ENCODE data around the gene TMEM233. TPM values are rescaled to one million over a fixed set of nuclear protein-coding genes. Genes with fewer than 3 reads are reported as not detected.

The TMEM233 gene
- total and polyA plus RNA-seq, 11 donors, result 0.07 to 1.3 (median 0.25) TPM; not detected in 1

DNA sequence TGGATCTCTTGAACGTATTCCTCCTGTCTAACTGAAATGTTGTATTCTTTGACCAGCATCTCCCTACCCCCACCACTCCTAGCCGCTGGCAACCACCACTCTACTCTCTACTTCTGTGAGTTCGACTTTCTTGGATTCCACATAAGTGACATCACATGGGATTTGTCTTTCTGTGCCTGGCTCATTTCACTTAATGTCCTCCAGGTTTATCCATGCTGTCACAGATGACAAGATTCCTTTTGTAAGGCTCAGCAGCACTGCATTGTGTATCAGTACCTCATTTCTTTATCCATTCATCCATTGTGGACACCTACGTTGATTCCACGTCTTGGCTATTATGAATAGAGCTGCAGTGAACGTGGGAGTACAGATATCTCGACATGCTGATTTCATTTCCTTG, 84.9 kb downstream of the TMEM233 start:
- no peak overlapping the region for H3K4me3 ChIP-seq
- H3K36me3 ChIP-seq, result peaks cover 0 to 89% (median 87%) of the 10 kb centered on the region in 9 donors
- intact Hi-C loops (cut with DNase I), result no loop called here
- no peak overlapping the region for H3K27ac ChIP-seq
- TF ChIP-seq, protein P1, sequence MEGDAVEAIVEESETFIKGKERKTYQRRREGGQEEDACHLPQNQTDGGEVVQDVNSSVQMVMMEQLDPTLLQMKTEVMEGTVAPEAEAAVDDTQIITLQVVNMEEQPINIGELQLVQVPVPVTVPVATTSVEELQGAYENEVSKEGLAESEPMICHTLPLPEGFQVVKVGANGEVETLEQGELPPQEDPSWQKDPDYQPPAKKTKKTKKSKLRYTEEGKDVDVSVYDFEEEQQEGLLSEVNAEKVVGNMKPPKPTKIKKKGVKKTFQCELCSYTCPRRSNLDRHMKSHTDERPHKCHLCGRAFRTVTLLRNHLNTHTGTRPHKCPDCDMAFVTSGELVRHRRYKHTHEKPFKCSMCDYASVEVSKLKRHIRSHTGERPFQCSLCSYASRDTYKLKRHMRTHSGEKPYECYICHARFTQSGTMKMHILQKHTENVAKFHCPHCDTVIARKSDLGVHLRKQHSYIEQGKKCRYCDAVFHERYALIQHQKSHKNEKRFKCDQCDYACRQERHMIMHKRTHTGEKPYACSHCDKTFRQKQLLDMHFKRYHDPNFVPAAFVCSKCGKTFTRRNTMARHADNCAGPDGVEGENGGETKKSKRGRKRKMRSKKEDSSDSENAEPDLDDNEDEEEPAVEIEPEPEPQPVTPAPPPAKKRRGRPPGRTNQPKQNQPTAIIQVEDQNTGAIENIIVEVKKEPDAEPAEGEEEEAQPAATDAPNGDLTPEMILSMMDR (IDR thresholded peaks at IDR 0.05), result no peak
- TF ChIP-seq POLR2A (IDR thresholded peaks at IDR 0.05), result no peak
- no peak for ATAC-seq
- no peaks in the 10 kb centered on the region for H3K27me3 ChIP-seq
- peaks cover 0 to 48% (median 20%) of the 10 kb centered on the region in 12 donors for H3K4me1 ChIP-seq
- DNase-seq, result no peak
- no peaks in the 10 kb centered on the region for H3K9me3 ChIP-seq
- 65 to 72% (median 68%) methylated on average over 7 of the region's 7 CpGs for WGBS, 4 donors

GRCh38 chr12:119679081-119679480, 85.5 kb downstream of the TMEM233 start:
- intact Hi-C loops (cut with DNase I), result no loop called here
- no peaks in the 10 kb centered on the region for H3K27me3 ChIP-seq
- H3K9me3 ChIP-seq, result no peaks in the 10 kb centered on the region
- DNase-seq (no peak), ATAC-seq (no peak)
- peaks cover 0 to 83% (median 81%) of the 10 kb centered on the region in 9 donors for H3K36me3 ChIP-seq
- H3K4me1 ChIP-seq, result peaks cover 0 to 43% (median 21%) of the 10 kb centered on the region in 12 donors
- peak overlapping the region in 3 of 12 donors; percentile 3 to 35 (median 35) for H3K27ac ChIP-seq
- WGBS, 4 donors, result 88 to 93% (median 91%) methylated on average over 5 of the region's 5 CpGs
- TF ChIP-seq POLR2A (IDR thresholded peaks at IDR 0.05), result no peak
- TF ChIP-seq, protein P1 (IDR thresholded peaks at IDR 0.05), result no peak
- H3K4me3 ChIP-seq, result no peak overlapping the region

DNA sequence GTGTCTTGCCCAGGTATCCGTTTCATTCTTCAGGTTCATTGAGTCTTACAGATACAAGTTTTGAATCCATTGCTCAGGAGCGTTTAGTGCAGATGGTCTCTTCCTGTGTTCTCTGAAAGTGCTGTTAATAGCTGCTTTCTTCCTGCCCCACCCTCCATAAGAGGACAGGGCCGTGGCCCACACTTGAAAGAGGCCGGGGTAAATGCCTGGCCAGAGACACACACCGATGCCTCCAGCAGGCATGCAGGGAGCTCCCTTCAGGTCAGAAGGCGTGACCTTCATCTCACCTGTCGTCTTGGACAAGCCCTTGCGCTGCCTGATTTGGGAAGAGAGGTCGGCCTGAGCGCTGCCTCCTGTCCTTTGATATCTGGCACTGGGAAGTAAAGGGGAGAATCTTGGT, 85.9 kb downstream of the TMEM233 start:
- Histone ChIP-seq H3K9me3 (no peaks in the 10 kb centered on the region), H3K27ac (peak overlapping the region in 3 of 12 donors; percentile 3 to 35 (median 35)), H3K4me3 (no peak overlapping the region), H3K27me3 (no peaks in the 10 kb centered on the region), H3K4me1 (peaks cover 0 to 41% (median 18%) of the 10 kb centered on the region in 12 donors), H3K36me3 (peaks cover 0 to 79% (median 77%) of the 10 kb centered on the region in 9 donors)
- TF ChIP-seq POLR2A (IDR thresholded peaks at IDR 0.05), result no peak
- TF ChIP-seq, protein P1 (IDR thresholded peaks at IDR 0.05), result no peak
- DNase-seq, result no peak
- intact Hi-C loops (cut with DNase I), result no loop called here
- ATAC-seq, result peak in 2 of 4 donors; percentile 28 to 58
- WGBS, 4 donors, result 77 to 82% (median 80%) methylated on average over 9 to 10 of the region's 10 CpGs

DNA sequence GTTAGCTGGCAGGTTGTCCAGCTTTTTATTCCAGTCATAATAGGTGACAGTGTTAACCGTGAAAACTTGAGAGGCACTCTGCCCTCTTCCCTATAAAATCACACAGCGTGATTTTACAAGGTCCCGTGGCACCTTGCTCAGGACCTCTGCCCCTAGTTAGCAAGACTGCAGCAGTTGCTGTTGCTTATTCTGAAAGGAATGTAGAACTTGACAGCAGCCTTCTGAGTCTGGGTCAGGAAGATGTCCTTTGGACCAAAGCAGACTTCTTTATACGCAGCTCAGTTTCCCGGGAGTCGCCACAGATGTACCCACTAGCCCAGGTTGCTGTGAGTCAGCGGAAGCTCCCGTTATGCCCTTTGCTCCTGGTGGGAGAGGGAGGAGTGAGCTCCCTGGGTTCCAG, 87.5 kb downstream of the TMEM233 start:
- Histone ChIP-seq H3K4me1 (peaks cover 0 to 40% (median 15%) of the 10 kb centered on the region in 12 donors), H3K27ac (no peak overlapping the region), H3K27me3 (no peaks in the 10 kb centered on the region), H3K9me3 (no peaks in the 10 kb centered on the region), H3K4me3 (no peak overlapping the region), H3K36me3 (peaks cover 0 to 62% (median 61%) of the 10 kb centered on the region in 9 donors)
- 88 to 92% (median 91%) methylated on average over 8 of the region's 8 CpGs for WGBS, 4 donors
- TF ChIP-seq, protein P1 (IDR thresholded peaks at IDR 0.05), result no peak
- no peak for TF ChIP-seq POLR2A (IDR thresholded peaks at IDR 0.05)
- DNase-seq (no peak), ATAC-seq (no peak)
- intact Hi-C loops (cut with DNase I), result no loop called here

Measured in heart left ventricle (tissue), 16 donors.